NCI-H146 treated with DMSO at 0.1 percent for 48 hours (cell line): ENCODE data around the gene ACKR3.

ENCODE experiments used
- DNase-seq: peaks from one replicate; lab custom pipeline; 2025; ENCODE audit not compliant: unreplicated experiment; lab: John Stamatoyannopoulos, UW

The ACKR3 gene

GRCh38 chr2:236568068-236568921 is 1.3 kb upstream of the ACKR3 start:
- DNase-seq = no peak

GRCh38 chr2:236568922-236569572 is 578 bp upstream of the ACKR3 start:
- DNase-seq = no peak

- DNase-seq = no peak
Observed at GRCh38 chr2:236570081-236570868, 650 bp downstream of the ACKR3 start.

- no peak for DNase-seq
Observed at GRCh38 chr2:236571145-236571544, 1.5 kb downstream of the ACKR3 start.

- DNase-seq = no peak
Observed at GRCh38 chr2:236572482-236572881, 2.9 kb downstream of the ACKR3 start.

GRCh38 chr2:236573066-236573929 is 3.7 kb downstream of the ACKR3 start:
- DNase-seq = no peak

GRCh38 chr2:236574000-236574399 is 4.4 kb downstream of the ACKR3 start:
- DNase-seq = no peak

- no peak for DNase-seq
Observed at GRCh38 chr2:236574424-236575145, 5.0 kb downstream of the ACKR3 start.

GRCh38 chr2:236575510-236575909 is 5.9 kb downstream of the ACKR3 start:
- DNase-seq = no peak

GRCh38 chr2:236576087-236576486 is 6.5 kb downstream of the ACKR3 start:
- DNase-seq = no peak

- no peak for DNase-seq
Observed at GRCh38 chr2:236576953-236577352, 7.3 kb downstream of the ACKR3 start.

- no peak for DNase-seq
Observed at GRCh38 chr2:236577481-236578410, 8.1 kb downstream of the ACKR3 start.

- DNase-seq = no peak
Observed at GRCh38 chr2:236578411-236578846, 8.8 kb downstream of the ACKR3 start.

GRCh38 chr2:236579048-236579745 is 9.6 kb downstream of the ACKR3 start:
- DNase-seq = no peak

- DNase-seq = no peak
Observed at GRCh38 chr2:236579746-236580315, 10.2 kb downstream of the ACKR3 start.

GRCh38 chr2:236580746-236581355 is 11.2 kb downstream of the ACKR3 start:
- no peak for DNase-seq

GRCh38 chr2:236581546-236581945 is 11.9 kb downstream of the ACKR3 start:
- DNase-seq = no peak

GRCh38 chr2:236582968-236583367 is 13.3 kb downstream of the ACKR3 start:
- no peak for DNase-seq
